Progenitor cell of endocrine pancreas (in vitro differentiated cells): ENCODE measurements around the gene WASF2. TPM values are rescaled to one million over a fixed set of nuclear protein-coding genes. Genes with fewer than 3 reads are reported as not detected.
"Not testable (repeated sequence)": the region's sequence is repeated elsewhere in the genome, so short reads cannot be mapped to it uniquely, and the experiment has no call there.

Experiments used
- DNase-seq: peaks from one replicate; pipeline ENCODE4 v3.0.0; 2021; ENCODE audit warnings: low spot score; ENCODE audit not compliant: unreplicated experiment
- H3K27ac Mint-ChIP-seq: 2 replicates; pipeline ENCODE4 v1.8.0; 2021; ENCODE audit warnings: mild to moderate bottlenecking, moderate library complexity, mixed read lengths
- H3K27me3 Mint-ChIP-seq: 2 replicates; pipeline ENCODE4 v1.8.0; 2021; ENCODE audit warnings: mixed read lengths
- H3K36me3 Mint-ChIP-seq: 2 replicates; pipeline ENCODE4 v1.8.0; 2022; ENCODE audit warnings: mixed read lengths; ENCODE audit not compliant: insufficient read depth
- H3K4me1 Mint-ChIP-seq: 2 replicates; pipeline ENCODE4 v1.8.0; 2021; ENCODE audit warnings: low read depth, mixed read lengths
- H3K4me3 Mint-ChIP-seq: 2 replicates; pipeline ENCODE4 v1.8.0; 2021; ENCODE audit warnings: low read depth, mild to moderate bottlenecking, moderate library complexity, mixed read lengths
- H3K9me3 Mint-ChIP-seq: 2 replicates; pipeline ENCODE4 v1.8.0; 2021; ENCODE audit warnings: low read depth, mixed read lengths
- CTCF ChIP-seq: fragments of 200-600 bp; sonication (generic); IDR thresholded peaks from one replicate; pipeline ENCODE4 v1.5.0; 2021; ENCODE audit warnings: antibody characterized with exemption, mild to moderate bottlenecking; ENCODE audit not compliant: unreplicated experiment
- long read RNA-seq: library from polyadenylated mRNA; unstranded; transcript quantifications from one replicate; pipeline ENCODE4 v2.0.0, GENCODE V29; 2020
- total RNA-seq: library from RNA; stranded (reverse); gene quantifications from 2 replicates; pipeline ENCODE4 v1.2.1, GENCODE V29; 2021

Gene WASF2
- 74.6 and 76.9 TPM in 2 replicates for total RNA-seq
- long read RNA-seq, partial matches to known transcripts, result 7 of 44 reads
- long read RNA-seq, other reads (novel, unspliced or antisense), result 37 of 44 reads

GRCh38 chr1:27489973-27490741 lies at the start of gene WASF2:
Gene WASF2, minus strand, starts transcription at chr1:27490167. Its CDS starts 61,277 bp downstream, at chr1:27428890.
- Mint-ChIP-seq H3K27ac (peak within 1 kb of the TSS; percentile 100), H3K9me3 (no peaks in the 10 kb centered on the region), H3K27me3 (no peaks in the 10 kb centered on the region), H3K4me1 (peaks cover 15% of the 10 kb centered on the region), H3K4me3 (peak within 1 kb of the TSS; percentile 88), H3K36me3 (no peaks in the 10 kb centered on the region)
- TF ChIP-seq CTCF, result peak; percentile 13
- DNase-seq, result peak; percentile 97

- no peak for DNase-seq
- no peak for TF ChIP-seq CTCF
- peaks cover 11% of the 10 kb centered on the region for H3K36me3 Mint-ChIP-seq
- no peak overlapping the region for H3K27ac Mint-ChIP-seq
- H3K9me3 Mint-ChIP-seq, result no peaks in the 10 kb centered on the region
- no peak overlapping the region for H3K4me3 Mint-ChIP-seq
- peaks cover 27% of the 10 kb centered on the region for H3K4me1 Mint-ChIP-seq
- no peaks in the 10 kb centered on the region for H3K27me3 Mint-ChIP-seq
Measured at GRCh38 chr1:27538793-27539192, 48.8 kb upstream of the WASF2 start.

- H3K4me3 Mint-ChIP-seq, H3K27me3 Mint-ChIP-seq: not testable (repeated sequence)
Measured at GRCh38 chr1:27538305-27538676, 48.3 kb upstream of the WASF2 start.

GRCh38 chr1:27536767-27537166 lies 46.8 kb upstream of the WASF2 start:
- Mint-ChIP-seq H3K4me1 (peaks cover 19% of the 10 kb centered on the region), H3K9me3 (no peaks in the 10 kb centered on the region), H3K27ac (no peak overlapping the region), H3K27me3 (no peaks in the 10 kb centered on the region), H3K36me3 (peaks cover 15% of the 10 kb centered on the region), H3K4me3 (no peak overlapping the region)
- no peak for TF ChIP-seq CTCF
- DNase-seq, result no peak

More at GRCh38 chr1:27538305-27538676, 48.3 kb upstream of the WASF2 start:
- peaks cover 16% of the 10 kb centered on the region for H3K36me3 Mint-ChIP-seq
- not testable (repeated sequence) for H3K27ac Mint-ChIP-seq, DNase-seq, H3K9me3 Mint-ChIP-seq
- peaks cover 26% of the 10 kb centered on the region for H3K4me1 Mint-ChIP-seq

- no peak for DNase-seq
- Mint-ChIP-seq H3K9me3 (no peaks in the 10 kb centered on the region), H3K27me3 (no peaks in the 10 kb centered on the region), H3K27ac (peak overlapping the region; percentile 65), H3K36me3 (peaks cover 15% of the 10 kb centered on the region), H3K4me1 (peaks cover 19% of the 10 kb centered on the region), H3K4me3 (no peak overlapping the region)
- TF ChIP-seq CTCF, result no peak
Measured at GRCh38 chr1:27536010-27536757, 46.2 kb upstream of the WASF2 start.
